NCI-H146 (cell line): ENCODE measurements around the gene PITPNB.

Experiments
- DNase-seq: peaks from one replicate; lab custom pipeline; 2025; lab: John Stamatoyannopoulos, UW

Gene PITPNB

DNA sequence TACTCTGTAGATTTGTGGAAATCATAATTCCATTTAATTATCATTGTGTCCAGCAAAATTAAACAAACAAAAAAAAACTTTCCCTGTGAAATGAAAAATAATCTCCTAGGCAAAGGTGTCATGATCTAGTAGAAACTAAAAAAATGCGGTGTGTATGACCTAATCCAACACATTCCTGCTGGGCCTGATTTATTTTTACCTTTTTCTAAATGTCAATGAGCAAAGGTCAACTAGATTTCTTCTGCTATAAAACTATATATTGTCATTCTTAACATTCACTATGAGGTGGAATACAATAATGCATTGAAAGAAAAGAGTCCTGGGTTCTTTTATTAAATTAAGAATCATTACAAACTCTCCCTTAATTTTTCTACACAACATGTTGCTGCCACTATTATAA lies 60.4 kb downstream of the PITPNB start:
- DNase-seq, result no peak

DNA sequence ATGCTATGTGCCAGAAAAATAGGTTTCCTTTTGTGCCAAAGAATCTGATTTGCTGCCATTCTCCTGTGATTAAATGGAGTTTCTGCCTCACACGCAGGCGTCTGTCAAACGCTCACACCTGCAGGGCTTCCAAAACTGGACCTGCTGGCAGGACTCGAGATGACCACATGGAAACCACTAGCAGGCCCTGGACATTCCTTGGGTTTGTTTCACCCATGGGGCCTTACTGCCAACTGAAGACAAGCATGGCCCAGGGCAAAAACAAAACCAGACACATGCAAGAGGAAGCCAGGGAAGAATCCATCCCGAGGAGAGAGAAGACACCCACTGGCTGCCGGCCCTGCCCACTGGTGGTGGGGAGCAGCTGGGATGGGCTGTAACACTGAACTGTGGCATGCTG lies 61.6 kb downstream of the PITPNB start:
- no peak for DNase-seq

DNA sequence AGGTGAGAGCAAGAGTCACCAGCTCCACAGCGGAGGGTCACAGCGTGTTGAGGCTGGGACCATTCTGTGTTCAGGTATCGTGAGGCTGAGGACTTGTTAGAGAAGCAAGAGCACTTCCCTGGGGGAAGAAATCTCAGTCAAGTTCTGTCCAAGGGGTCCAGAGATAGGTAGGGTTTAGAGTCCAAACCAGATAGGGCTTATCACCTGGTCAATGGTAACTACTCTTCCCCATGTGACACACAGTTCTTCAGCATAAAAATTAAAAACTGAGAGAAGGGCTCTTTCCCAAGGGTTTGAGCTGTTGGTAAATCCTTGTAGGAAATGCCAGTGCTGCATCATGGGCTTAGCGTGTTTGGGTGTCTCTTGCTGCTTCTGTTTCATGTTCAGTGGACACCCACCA lies 62.7 kb downstream of the PITPNB start:
- DNase-seq, result no peak

DNA sequence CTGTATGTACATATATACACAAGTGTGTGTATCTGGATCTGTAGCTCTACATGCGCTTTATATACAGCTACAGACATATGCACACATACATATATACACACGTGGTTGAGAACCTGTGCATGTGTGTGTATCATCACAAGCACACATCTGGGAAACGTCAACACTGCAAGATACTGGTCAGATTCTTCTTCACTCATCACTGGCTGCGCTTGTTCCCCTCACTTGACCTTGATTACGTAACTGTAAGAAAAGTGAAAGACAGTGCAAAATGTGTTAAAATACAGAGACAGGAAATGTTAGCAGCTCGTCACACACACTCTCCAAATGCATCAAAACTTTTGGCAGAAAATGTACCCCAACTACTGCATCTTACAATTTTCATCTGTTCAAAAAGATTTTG lies 65.6 kb downstream of the PITPNB start:
- no peak for DNase-seq

DNA sequence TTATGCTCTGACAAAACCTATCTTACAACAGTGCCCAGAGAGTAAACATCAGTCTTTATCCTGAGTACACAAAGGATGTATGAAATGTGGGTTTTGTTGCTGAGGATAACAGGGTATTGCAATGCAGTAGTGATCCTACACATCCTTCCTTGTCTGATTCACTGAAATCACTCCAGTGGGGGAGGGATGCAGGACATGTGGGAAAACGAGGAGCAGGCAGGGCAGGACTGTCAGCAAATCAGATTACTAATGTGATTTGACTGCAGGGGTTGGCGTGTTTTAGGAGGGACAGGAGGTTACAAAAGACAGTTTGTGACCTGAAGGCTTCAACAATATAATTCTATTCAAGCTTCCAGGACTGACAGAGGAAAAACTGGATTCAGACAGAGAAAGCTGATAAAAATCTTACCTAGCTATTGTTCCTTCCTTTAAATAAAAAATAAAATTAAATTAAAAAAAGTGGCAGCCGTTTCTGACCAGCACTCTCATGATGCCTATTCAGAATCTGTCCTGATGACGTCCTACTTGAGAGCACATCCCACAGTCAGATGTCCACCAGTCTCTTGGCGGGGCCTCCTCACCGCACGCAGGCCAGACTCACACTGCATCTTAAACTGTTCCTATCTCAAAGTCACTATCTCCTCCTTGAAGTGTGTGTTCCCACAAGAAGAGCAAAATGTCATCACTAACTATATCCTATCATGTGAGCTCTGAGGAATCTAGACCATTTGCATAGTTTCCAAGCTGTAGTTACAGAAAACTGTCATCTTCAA lies 66.9 kb downstream of the PITPNB start:
- DNase-seq, result no peak

DNA sequence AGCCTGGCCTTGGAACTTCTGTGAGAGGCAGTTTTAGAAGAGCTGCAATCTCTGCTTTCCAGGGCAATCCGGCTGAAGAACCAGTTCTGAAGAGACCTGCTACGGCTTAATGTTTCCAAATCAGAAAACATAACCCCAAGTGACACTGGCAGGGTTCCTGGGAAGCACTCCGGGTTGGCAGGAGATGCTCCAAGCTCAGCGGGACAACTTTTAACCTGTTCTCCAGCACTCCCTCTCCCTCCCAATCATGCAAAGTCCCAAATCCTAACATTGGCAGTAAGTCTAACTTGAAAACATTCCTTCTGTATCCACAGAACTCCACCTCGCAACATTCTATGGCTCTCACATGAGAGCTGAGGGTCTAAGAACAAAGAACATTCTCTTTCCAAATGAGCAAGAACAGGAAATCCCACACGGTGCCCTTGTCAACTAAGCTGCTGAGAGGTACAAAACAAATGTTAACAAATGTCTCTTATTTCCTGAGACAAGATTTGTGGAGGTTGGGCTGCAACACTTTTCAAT lies 69.0 kb downstream of the PITPNB start:
- no peak for DNase-seq

DNA sequence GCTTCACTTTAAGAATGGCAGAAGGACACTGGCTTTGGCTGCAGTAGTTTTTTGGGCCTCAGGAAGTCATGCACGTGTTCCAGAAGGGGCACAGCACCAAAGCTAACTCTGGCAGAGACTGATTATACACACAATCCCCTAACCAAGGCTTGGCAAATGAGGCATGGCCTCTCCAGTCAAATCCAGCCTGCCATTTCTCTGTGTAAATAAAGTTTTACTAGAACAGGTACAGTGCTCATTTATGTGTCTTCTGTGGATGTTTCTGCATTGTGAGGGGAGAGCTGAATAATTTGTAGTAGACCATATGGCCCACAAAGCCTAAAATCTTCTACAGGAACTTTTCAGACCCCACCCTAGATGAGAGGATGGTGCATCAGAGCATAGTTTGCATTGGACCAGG lies 71.1 kb downstream of the PITPNB start:
- DNase-seq, result no peak

DNA sequence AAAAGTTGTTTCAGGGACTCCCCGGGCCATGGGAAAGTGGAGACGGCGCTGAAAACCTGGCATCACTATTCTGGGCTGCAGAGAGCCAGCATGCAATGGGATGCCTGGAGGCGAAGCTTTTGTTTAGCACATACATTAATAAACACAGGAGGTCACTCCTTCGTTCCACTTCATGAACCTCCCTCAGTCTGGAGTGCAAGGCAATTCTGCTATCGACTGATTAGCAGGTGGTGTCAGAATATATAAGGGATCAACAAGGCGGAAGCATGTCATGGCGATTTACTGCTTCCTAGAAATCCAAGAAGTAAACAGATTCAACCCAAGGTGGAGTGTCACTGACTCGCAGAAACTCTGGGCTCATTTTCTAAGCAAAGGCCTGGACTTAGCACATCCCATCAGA lies 72.1 kb downstream of the PITPNB start:
- DNase-seq, result no peak

DNA sequence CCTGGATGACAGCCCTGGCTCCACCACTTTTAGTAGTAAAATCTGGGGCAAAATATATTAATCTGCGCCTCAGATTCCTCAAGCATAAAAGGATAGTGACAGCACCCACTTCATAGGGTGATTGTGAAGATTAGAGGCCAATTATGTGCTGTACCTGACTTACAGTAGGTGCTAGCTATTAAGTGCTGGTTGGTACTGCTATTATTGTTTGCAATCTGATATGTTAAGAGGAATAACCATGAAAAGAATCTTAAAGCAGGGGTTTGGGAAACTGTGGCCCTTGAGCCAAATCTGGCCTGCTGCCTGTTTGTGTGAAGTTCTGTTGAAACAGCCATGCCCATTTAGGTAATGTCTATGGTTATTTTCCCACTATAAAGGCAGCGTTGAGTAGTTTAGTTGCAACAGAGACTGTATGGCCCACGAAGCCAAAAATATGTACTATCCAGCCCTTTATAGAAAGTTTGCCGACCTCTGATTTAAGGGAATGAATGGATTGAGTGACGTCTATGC lies 72.8 kb downstream of the PITPNB start:
- no peak for DNase-seq

DNA sequence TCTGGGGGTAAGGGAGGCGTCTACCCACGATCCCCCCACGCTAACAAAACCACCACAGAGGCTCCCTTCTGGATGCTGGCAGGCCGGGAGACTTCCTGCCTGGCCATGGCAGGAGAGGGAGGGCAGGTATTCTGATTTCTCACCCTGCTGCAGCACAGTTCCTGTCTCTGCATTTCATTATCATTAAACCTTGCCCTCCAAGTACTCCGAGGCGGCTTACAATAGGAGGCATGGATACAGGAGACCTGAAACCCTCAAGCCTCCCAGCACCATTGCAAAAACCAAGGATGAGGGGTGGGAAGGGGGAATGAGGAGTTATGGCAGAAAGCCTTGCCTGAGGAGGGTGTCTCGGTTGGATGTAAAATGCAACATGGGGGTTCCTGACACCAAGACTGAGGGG lies 73.4 kb downstream of the PITPNB start:
- DNase-seq, result no peak

DNA sequence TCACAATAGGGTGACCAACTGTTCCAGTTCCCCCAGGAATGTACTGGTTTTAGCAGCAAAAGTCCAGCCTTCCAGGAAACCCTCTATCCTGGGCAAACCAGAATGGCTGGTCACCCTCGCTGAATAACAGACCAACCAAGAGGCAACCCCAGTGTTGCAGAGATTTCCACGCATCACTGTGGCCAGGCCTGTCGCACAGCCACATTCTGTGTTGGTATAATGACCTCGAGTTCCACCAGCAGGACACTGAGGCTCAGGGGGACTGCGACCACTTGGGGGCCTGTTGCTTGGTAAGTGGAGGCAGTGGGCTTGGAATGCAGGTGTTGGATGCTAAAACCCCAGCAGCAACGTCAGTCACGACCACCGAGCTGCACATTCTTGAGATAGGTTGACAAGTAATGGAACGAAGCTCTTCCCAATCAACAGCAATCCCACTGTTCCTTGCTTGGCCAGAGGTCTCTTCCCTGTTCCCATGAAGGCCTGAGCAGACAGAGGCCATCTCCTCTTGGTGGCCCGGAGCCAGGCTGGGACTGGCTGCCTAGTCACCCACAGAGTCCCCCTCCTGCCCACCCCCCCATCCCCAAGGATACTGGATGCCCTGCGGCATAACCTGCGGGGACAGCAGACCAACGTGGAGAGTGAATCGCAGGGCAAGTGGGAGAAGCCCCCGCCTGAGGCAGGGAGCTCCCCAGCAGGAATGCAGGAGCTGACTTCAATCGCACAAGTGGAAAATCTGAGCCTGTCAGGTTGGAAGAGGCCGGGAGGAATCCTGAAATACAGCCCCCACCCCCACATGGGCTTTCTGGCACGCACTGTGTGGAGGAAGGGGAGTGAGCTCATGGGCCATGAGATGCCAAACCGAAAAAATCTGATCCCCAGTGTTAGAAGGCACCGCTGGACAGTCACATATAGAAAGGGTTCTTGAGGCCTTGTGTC lies 74.1 kb downstream of the PITPNB start:
- DNase-seq, result no peak

DNA sequence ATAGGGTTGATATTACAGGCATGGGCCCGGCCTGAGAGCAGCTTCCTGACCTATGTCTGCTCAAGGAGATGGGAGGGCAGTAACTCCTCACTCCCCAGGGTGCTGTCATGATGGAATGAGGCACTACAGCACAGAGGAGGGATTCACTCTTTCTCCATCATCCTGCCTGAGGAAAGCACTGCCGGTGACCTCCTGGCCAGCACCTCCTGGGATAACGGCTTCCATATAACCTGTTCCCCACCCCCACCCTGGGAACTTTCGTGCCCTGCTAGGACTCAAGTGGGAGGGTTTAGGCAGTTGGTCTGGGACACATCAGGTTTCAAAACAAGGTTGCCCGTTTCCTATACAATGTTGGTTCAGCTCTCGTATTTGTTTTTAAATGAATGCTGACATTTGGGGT lies 74.8 kb downstream of the PITPNB start:
- no peak for DNase-seq

DNA sequence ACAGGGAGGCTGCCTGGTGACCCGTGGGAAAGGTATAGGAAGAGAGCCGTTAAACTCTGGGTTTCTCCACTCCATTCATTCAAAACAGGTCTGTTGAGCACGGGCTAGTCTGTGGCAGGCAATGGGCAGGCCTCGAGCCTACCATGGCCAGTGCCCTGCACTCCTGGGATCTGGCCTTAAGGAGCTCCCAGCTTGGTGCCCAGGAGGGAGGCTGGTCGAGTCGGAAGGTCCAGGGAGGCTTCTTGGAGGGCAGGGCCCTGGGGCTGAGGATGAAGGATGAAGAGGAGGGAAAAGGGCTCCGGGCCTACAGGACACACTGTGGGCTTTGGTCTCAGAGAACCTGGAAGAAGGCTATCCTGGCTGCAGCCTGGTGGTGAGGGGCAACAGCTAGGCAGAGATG lies 75.6 kb downstream of the PITPNB start:
- DNase-seq, result no peak

DNA sequence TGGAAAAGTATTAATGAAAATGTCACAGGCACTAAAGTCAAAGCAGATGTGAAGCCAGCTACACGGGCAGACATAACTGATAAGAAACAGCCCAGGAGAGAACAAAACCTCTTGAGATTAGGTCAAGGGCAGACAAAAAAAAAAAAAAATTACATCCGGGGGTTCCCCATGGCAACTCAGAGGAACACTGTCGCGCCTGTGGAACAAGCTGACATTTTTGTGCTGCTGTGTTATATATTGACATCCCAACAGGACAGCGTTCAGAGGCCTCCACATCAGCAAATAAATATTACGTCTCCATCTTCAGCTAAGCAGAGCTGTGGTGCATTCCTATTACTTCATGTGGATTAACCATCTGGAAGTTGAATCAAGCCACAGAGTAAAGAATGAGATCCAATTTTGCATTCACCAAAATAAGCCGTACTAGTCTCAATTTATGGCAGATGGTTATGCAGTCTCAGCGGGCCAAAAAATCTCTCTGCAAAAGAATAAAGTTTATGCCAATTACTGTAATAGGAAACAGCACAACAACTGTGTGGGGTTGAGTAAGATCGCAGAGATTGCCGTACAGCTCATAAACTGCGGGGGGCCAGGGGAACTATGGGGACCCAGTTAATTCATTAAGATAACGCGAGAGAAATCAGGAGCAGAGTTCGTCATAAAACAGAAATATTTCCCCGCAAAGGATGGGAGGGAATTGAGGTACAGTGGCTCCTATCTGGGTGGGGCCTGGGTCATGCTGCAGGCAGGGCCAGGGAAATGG lies 76.2 kb downstream of the PITPNB start:
- no peak for DNase-seq

DNA sequence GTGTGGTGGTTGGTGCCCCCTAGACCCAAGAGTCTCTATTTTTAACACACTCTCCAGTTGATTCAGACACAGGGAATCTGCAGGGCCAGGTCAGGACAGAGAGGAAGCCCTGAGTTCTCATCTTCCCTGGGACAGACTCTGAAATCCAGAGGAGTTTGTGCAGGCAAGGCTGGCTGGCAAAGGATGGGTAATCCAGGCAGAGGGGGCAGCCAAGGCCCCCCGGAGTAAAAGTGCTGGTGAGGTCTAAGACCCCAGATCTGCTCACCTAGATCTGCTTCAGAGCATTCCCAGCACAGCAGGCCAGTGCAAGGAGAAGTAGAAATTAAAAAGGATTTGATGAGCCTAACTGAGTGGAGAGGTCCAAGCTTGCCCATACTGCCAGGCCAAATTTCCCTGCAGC lies 76.9 kb downstream of the PITPNB start:
- no peak for DNase-seq

DNA sequence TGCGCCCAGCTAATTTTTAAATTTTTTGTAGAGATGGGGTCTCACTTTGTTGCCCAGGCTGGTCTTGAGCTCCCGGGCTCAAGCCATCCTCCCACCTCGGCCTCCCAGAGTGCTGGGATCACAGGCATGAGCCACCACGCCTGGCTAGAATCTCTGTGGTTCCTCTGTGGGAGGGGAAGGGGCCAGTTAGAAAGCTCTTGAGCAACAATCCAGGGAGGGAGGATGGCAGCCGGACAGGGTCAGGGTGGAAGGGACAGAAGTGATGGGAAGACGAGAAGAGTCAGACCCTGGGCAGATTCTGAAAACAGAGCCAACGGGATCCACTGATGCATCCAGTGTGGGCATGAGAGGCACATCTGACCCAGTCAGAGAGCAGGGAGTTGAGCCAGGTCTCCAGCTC lies 78.6 kb downstream of the PITPNB start:
- DNase-seq, result no peak

DNA sequence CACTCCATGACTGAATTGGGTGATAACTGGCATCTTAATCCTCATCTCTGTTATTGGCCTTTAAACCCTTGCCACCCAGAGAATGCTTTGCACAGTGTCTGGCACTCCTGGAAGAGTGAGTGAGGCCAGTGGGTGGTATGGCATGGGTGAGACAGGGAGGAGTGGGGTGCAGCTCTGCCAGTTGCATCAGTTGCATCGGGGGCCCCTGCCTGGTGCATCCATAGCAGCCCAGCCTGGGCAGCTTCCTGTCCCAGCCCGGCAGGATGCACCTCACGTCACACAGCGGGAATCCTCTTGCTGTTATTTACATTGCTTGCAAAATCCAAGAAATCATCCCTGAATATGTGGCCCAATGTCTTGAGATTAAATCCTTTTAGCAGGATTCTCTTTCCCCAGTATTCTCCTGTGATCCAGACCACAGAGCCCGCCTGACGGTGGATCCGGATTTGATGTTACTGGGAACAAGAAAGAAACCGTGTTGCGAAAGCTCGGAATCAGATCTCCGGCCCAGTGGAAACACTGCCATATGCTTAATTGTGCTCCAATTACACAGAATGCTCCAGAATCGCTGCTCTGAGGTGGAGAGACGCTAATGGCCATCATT lies 79.9 kb downstream of the PITPNB start:
- DNase-seq, result no peak

DNA sequence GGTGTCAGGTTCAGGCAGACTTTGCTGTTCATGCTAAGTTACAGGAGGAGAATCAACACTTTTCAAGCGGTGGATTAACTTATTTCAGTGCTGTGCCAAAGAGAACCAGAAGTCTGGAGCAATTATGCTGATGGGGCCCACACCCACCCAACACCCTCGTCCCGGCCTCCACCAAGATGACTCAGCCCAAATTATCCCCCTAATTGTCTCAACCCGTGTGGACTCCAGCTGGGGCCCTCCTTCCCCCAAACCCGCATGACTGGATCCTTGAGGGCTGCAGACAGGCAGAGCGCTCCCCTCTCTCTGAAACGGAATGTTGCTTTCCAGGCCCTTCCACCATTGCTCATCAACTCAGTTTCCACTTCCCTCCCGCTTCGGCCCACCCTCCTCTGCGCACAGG lies 82.9 kb downstream of the PITPNB start:
- no peak for DNase-seq

DNA sequence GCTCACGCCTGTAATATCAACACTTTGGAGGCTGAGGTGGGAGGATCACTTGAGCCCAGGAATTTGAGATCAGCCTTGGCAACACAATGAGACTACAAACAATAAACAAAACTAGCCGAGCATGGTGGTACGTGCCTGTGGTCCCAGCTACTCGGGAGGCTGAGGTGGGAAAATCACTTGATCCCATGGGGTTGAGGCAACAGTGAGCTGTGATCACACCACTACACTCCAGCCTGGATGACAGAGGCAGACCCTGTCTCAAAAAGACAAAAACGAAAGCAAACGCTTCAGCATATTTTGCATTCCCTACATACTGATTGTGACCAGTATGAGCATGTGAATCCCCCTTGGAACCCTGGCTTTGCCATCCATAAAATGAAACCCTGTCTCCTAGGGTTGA lies 83.6 kb downstream of the PITPNB start:
- DNase-seq, result no peak

DNA sequence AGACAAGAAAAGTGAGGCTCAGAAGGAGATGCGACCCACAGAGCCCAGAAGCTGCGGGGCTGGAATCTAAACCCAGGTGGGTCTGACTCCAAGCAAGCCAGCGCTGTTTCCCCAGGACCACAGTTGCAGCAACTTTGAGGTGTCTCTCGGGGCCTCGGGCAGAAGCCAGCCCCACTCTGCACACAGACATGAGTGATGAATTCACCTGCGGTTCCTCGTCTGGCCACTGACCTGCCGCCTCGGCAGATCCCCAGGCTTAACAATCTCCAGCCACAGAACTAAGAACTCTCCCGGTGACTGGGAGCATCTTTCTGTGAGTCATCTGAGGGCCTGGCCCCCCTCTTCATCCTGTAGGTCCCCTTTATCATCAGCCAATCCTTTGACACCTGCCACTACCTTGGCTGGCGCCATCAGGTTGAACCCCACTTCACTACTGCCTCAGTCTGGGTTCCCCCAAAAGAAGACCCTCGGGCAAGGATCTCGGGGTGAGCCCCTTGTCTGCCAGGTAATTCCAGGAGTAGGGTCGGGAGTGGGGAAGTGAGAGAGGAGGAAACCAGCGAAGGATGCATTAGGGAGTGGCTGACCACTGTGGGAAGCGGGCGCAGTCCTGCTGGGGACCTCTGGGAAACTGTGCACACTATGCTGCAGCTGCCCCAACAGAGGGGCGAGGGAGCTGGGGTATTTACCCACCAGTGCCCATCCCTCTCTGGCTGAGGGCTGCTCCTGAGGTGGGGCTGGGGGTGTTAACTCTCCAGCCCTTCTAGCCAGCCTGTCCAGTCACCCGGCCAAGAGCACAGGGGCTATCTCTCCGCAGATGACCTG lies 84.5 kb downstream of the PITPNB start:
- no peak for DNase-seq

DNA sequence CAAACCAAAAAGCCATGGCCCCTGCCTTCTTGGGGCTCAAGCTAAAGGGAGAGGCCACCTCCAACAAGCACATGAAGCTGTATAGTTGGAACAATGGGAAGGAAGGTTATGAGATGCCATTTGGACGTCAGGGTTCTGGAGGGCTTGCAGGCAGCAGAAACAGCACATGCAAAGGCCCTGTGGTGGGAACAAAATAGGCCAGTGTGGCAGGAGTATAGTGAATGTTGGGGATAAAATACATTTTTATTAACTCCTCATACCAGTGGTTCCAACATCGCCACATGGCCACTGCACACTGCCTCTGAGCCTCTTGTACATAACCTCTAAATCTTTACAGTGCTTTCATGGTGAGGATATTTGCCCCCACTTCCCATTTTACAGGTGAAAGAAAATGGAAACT lies 85.3 kb downstream of the PITPNB start:
- DNase-seq, result no peak
